ENCODE measurements around the gene GTF2E1.

GTF2E1 gene

DNA sequence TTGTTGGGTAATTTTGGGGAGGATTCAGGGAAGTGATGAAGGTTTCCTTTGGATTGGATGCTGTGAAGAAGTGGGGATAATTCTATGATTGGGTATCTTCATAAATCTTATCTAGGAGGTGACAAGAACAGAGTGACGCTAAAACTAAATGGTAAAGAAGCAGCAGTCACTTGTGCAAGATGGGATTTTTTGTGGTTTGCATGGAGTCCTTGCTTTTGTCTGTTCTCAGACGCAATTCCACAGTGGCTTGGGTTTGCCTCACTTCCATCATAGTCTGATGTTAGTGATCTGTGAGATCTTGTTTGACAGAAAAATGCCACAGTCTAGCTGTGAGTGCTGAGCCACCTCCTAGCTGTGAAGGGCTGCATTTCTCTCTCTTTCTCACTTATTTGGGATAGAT lies 26.9 kb downstream of the GTF2E1 start:
- no peaks in the 10 kb centered on the region; the same call in none of the 2 replicates for H3K36me3 ChIP-seq (ENCODE audit: control insufficient read depth, insufficient read depth, low read length)
- no peak overlapping the region for H3K4me3 ChIP-seq (replicated peaks; ENCODE audit: low read depth, low read length)
- no peaks in the 10 kb centered on the region for H3K27me3 ChIP-seq (replicated peaks; ENCODE audit: control insufficient read depth, insufficient read depth, low read length)
- no peak for DNase-seq (ENCODE audit: extremely low read depth, insufficient read length)
- TF ChIP-seq CTCF (IDR thresholded peaks at IDR 0.05; ENCODE audit: insufficient read depth, low read length, poor library complexity, severe bottlenecking), result no peak

DNA sequence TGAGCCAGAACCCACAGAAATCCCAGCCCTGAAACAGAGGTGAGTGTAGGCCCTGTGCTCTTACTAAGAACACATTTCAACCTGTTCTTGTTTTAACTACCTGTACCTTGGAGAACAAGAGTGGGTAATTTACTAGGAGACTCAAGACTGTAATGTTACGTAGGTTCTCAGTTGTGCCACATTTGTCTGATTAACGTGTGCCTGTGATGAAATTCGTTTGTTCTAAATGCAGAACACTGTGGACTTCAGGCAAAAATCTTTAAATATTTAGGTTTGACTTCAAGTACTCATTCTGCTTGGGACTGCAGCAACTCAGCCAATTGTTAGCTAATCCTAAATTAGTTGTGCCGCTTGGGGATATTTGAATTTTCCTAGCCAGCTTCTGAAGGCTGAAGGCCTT lies 28.3 kb downstream of the GTF2E1 start:
- H3K36me3 ChIP-seq (ENCODE audit: control insufficient read depth, insufficient read depth, low read length), result no peaks in the 10 kb centered on the region; the same call in none of the 2 replicates

DNA sequence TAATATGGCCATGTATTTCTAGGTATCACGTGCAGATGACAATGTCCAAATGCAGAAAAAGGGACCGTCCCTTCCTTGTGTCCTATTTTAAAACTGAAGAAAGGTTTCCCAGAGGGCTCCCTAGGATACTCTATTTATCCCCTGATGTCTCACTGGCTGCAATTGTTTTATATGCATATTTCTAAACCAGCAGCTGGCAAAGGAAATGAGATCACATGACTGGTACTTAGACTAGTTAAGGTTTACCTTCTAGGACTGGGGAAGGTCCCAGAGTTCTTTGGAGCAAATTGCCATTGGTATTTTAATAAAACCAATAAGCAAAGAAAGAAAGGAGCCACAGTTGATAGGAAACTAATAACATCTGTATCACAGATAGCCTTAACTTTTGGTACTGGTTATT lies 29.5 kb downstream of the GTF2E1 start:
- Histone ChIP-seq H3K27me3 (replicated peaks; ENCODE audit: control insufficient read depth, insufficient read depth, low read length) (no peaks in the 10 kb centered on the region), H3K4me3 (replicated peaks; ENCODE audit: low read depth, low read length) (no peak overlapping the region), H3K36me3 (ENCODE audit: control insufficient read depth, insufficient read depth, low read length) (peaks cover 2% of the 10 kb centered on the region)
- DNase-seq (ENCODE audit: extremely low read depth, insufficient read length), result no peak
- TF ChIP-seq CTCF (IDR thresholded peaks at IDR 0.05; ENCODE audit: insufficient read depth, low read length, poor library complexity, severe bottlenecking), result no peak

More for the DNA sequence above, 28.3 kb downstream of the GTF2E1 start:
- no peak for TF ChIP-seq CTCF (IDR thresholded peaks at IDR 0.05; ENCODE audit: insufficient read depth, low read length, poor library complexity, severe bottlenecking)
- no peak for DNase-seq (ENCODE audit: extremely low read depth, insufficient read length)
- H3K27me3 ChIP-seq (replicated peaks; ENCODE audit: control insufficient read depth, insufficient read depth, low read length), result no peaks in the 10 kb centered on the region
- H3K4me3 ChIP-seq (replicated peaks; ENCODE audit: low read depth, low read length), result no peak overlapping the region

GRCh38 chr3:120773932-120774331 lies 31.4 kb downstream of the GTF2E1 start:
- Histone ChIP-seq H3K27me3 (replicated peaks; ENCODE audit: control insufficient read depth, insufficient read depth, low read length) (no peaks in the 10 kb centered on the region), H3K36me3 (ENCODE audit: control insufficient read depth, insufficient read depth, low read length) (peaks cover 2% of the 10 kb centered on the region), H3K4me3 (replicated peaks; ENCODE audit: low read depth, low read length) (no peak overlapping the region)
- DNase-seq (ENCODE audit: extremely low read depth, insufficient read length), result no peak
- TF ChIP-seq CTCF (IDR thresholded peaks at IDR 0.05; ENCODE audit: insufficient read depth, low read length, poor library complexity, severe bottlenecking), result no peak

- DNase-seq (ENCODE audit: extremely low read depth, insufficient read length), result no peak
- no peak for TF ChIP-seq CTCF (IDR thresholded peaks at IDR 0.05; ENCODE audit: insufficient read depth, low read length, poor library complexity, severe bottlenecking)
- no peak overlapping the region for H3K4me3 ChIP-seq (replicated peaks; ENCODE audit: low read depth, low read length)
- peaks cover 2% of the 10 kb centered on the region for H3K36me3 ChIP-seq (ENCODE audit: control insufficient read depth, insufficient read depth, low read length)
- no peaks in the 10 kb centered on the region for H3K27me3 ChIP-seq (replicated peaks; ENCODE audit: control insufficient read depth, insufficient read depth, low read length)
These were observed 32.9 kb downstream of the GTF2E1 start for GRCh38 chr3:120775411-120775810.

DNA sequence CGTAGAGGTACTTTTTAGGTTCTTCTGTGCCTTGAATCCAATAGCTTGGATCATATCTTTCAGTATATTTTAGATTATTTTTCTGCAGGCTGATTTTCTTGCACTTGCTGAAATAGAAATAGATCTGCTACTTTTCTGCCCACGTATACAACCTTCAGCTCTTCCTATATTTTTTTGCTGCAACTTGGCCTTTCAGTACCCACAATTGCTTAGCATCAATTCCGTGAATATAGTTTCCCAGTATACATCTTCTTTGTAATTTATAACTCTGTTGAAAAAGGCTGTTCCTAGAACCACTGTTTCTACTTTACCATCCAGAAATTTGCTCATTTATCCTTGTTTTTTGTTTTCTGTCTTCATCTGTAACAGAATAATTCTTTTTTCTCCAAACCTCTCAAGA lies 36.2 kb downstream of the GTF2E1 start:
- Histone ChIP-seq H3K36me3 (ENCODE audit: control insufficient read depth, insufficient read depth, low read length) (peaks cover 5% of the 10 kb centered on the region), H3K4me3 (replicated peaks; ENCODE audit: low read depth, low read length) (no peak overlapping the region), H3K27me3 (replicated peaks; ENCODE audit: control insufficient read depth, insufficient read depth, low read length) (no peaks in the 10 kb centered on the region)
- DNase-seq (ENCODE audit: extremely low read depth, insufficient read length), result no peak
- no peak for TF ChIP-seq CTCF (IDR thresholded peaks at IDR 0.05; ENCODE audit: insufficient read depth, low read length, poor library complexity, severe bottlenecking)

Data from GM06990 (cell line).